HepG2 (cell line): Measurements from ENCODE around the gene TPD52L2. TPM values are rescaled to one million over a fixed set of nuclear protein-coding genes. Genes with fewer than 3 reads are reported as not detected.
A peak's percentile ranks its signal among the peaks of the same experiment; 100 is the strongest.

Experiments used
- BRCA1 ChIP-seq: sonication (generic); formaldehyde crosslinking; IDR thresholded peaks from 2 replicates; pipeline ENCODE4 v1.4.0; 2020; ENCODE audit warnings: missing genetic modification reagents
- CBX5 ChIP-seq: sonication (generic); formaldehyde crosslinking; IDR thresholded peaks from 2 replicates; pipeline ENCODE4 v1.4.0; 2020; ENCODE audit warnings: missing genetic modification reagents, borderline replicate concordance
- CEBPB ChIP-seq: IDR thresholded peaks from 2 replicates; pipeline ENCODE4 v1.6.1; 2011; ENCODE audit warnings: low read depth, low read length, improper control_type of control experiment, borderline replicate concordance
- FOXC1 ChIP-seq: sonication (generic); formaldehyde crosslinking; IDR thresholded peaks from 2 replicates; pipeline ENCODE4 v1.8.0; 2022; ENCODE audit warnings: mild to moderate bottlenecking, missing genetic modification reagents, borderline replicate concordance
- HDAC1 ChIP-seq: sonication (generic); formaldehyde crosslinking; IDR thresholded peaks from 2 replicates; pipeline ENCODE4 v1.5.1; 2020; ENCODE audit warnings: mild to moderate bottlenecking, missing genetic modification reagents
- HMGA1 ChIP-seq: sonication (generic); formaldehyde crosslinking; conservative IDR thresholded peaks from 2 replicates; pipeline ENCODE4 v1.4.0; 2020; ENCODE audit warnings: missing genetic modification reagents
- HOXA5 ChIP-seq: sonication (generic); formaldehyde crosslinking; IDR thresholded peaks from 2 replicates; pipeline ENCODE4 v1.4.0; 2020; ENCODE audit warnings: missing genetic modification reagents
- MTF2 ChIP-seq: sonication (generic); formaldehyde crosslinking; IDR thresholded peaks from 2 replicates; pipeline ENCODE4 v1.5.0; 2020; ENCODE audit warnings: missing genetic modification reagents, borderline replicate concordance
- MXD4 ChIP-seq: IDR thresholded peaks from 2 replicates; pipeline ENCODE4 v1.6.1; 2016; ENCODE audit warnings: mild to moderate bottlenecking, missing biosample characterization, missing genetic modification reagents
- NKX3-1 ChIP-seq: sonication (generic); formaldehyde crosslinking; IDR thresholded peaks from 2 replicates; pipeline ENCODE4 v1.5.0; 2020; ENCODE audit warnings: missing genetic modification reagents
- NPAS2 ChIP-seq: sonication (generic); formaldehyde crosslinking; IDR thresholded peaks from 2 replicates; pipeline ENCODE4 v1.8.0; 2022; ENCODE audit warnings: mild to moderate bottlenecking, missing genetic modification reagents, borderline replicate concordance
- PPARG ChIP-seq: conservative IDR thresholded peaks from 2 replicates; pipeline ENCODE4 v1.6.1; 2016; ENCODE audit warnings: missing biosample characterization, missing genetic modification reagents
- SNAI1 ChIP-seq: sonication (generic); formaldehyde crosslinking; IDR thresholded peaks from 2 replicates; pipeline ENCODE4 v1.5.0; 2020; ENCODE audit warnings: mild to moderate bottlenecking, missing genetic modification reagents, borderline replicate concordance
- STAG1 ChIP-seq: sonication (generic); formaldehyde crosslinking; IDR thresholded peaks from 2 replicates; pipeline ENCODE4 v1.4.0; 2020; ENCODE audit warnings: missing genetic modification reagents
- ZNF124 ChIP-seq: sonication (generic); formaldehyde crosslinking; IDR thresholded peaks from 2 replicates; pipeline ENCODE4 v1.4.0; 2020; ENCODE audit warnings: missing genetic modification reagents
- ZNF317 ChIP-seq: sonication (generic); formaldehyde crosslinking; IDR thresholded peaks from 2 replicates; pipeline ENCODE4 v1.5.0; 2020; ENCODE audit warnings: mild to moderate bottlenecking, missing genetic modification reagents
- ZNF543 ChIP-seq: sonication (generic); formaldehyde crosslinking; IDR thresholded peaks from 2 replicates; pipeline ENCODE4 v1.4.0; 2020; ENCODE audit warnings: mild to moderate bottlenecking, missing genetic modification reagents
- ZNF589 ChIP-seq: sonication (generic); formaldehyde crosslinking; conservative IDR thresholded peaks from 2 replicates; pipeline ENCODE4 v1.8.0; 2022; ENCODE audit warnings: mild to moderate bottlenecking, moderate library complexity, missing genetic modification reagents
- ZNF678 ChIP-seq: sonication (generic); formaldehyde crosslinking; IDR thresholded peaks from 2 replicates; pipeline ENCODE4 v1.4.0; 2020; ENCODE audit warnings: mild to moderate bottlenecking, missing genetic modification reagents
- ZNF7 ChIP-seq: IDR thresholded peaks from 2 replicates; pipeline ENCODE4 v1.6.1; 2016; ENCODE audit warnings: missing biosample characterization, missing genetic modification reagents
- ZNF724P ChIP-seq: sonication (generic); formaldehyde crosslinking; IDR thresholded peaks from 2 replicates; pipeline ENCODE4 v1.8.0; 2022; ENCODE audit warnings: missing genetic modification reagents, borderline replicate concordance
- ZNF766 ChIP-seq: sonication (generic); formaldehyde crosslinking; IDR thresholded peaks from 2 replicates; pipeline ENCODE4 v1.5.0; 2020; ENCODE audit warnings: missing genetic modification reagents, borderline replicate concordance
- polyA plus RNA-seq, 8 experiments: library from polyadenylated mRNA; depleted of rRNA in 3 of 8; stranded (reverse) in 7 of 8; unstranded in 1 of 8; fragments of >200 nt; fragmentation: Illumina TruSeq in 4 of 8; extraction: Trizol in 4 of 8; gene quantifications; 2 replicates each; pipeline versions ENCODE4 v1.2.1 to v1.2.3, GENCODE V29; 2011 to 2016; ENCODE audit warnings: low read depth in 4 of 8, missing spikeins in 1 of 8, mixed read lengths in 1 of 8; ENCODE audit not compliant: insufficient read depth in 1 of 8
- total RNA-seq, 5 experiments: library from RNA; depleted of rRNA; stranded (reverse); fragments of >200 nt; fragmentation: Illumina TruSeq; extraction: Trizol; gene quantifications; 2 replicates each; pipeline ENCODE4 v1.2.3, GENCODE V29; 2016; ENCODE audit warnings: low read depth in 1 of 5
- TF ChIP-seq, protein P1 (sequence below): sonication (generic); formaldehyde crosslinking; IDR thresholded peaks from 2 replicates; pipeline ENCODE4 v1.4.0; 2020; ENCODE audit warnings: missing genetic modification reagents, borderline replicate concordance
- TF ChIP-seq, protein P2 (sequence below): sonication (generic); formaldehyde crosslinking; IDR thresholded peaks from 2 replicates; pipeline ENCODE4 v1.8.0; 2022; ENCODE audit warnings: missing genetic modification reagents, mild to moderate bottlenecking, moderate library complexity, borderline replicate concordance

Gene TPD52L2
- total and polyA plus RNA-seq, 2 of the 13 experiments (the other 11 are each of a cell fraction or from before 2014, with no cell fraction given): 156 to 184 TPM

DNA sequence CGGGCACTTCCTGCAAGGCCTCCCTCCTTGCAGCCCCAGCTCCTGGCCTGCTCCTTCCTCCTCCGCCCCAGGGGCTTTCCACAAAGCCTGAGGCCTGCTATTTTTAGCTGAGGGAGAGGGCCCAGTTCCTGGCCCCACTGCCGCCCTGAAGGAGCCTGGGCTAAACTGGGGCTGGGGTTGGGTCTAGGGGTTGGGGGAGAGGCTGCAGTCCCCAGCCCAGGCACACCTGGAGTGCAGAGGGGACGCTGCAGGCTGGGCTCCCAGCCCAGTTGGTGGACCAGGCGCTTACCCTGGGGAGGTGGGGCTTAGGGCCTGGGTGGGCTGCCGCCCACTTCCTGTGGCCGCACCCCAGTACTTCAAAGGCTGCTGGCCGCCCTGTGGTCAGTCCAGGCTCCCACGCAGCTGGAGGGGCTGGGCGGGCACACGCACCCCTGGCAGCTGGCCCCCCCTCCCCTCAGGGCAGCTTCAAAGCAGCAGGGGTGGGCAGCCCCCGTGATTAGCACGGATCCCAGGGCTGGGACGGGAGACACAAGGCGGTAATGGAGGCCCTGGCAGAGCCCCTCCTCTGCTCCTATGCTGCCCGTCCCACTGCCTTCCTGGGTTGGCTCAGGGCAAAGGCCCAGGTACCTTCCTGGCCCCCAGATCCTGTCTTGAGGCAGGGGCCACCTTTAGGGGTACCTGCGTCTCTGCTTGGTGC lies 10.9 kb upstream of the TPD52L2 start (continued):
- TF ChIP-seq ZNF7: no peak
- no peak for TF ChIP-seq SNAI1 (CRISPR knock-in tag)
- TF ChIP-seq MTF2: peak; percentile 76; the same call in 1 of the 2 replicates
- TF ChIP-seq ZNF766 (CRISPR knock-in tag): no peak; the same call in none of the 2 replicates
- TF ChIP-seq HOXA5 (CRISPR knock-in tag): no peak; the same call in 1 of the 2 replicates
- TF ChIP-seq HDAC1 (CRISPR knock-in tag): peak; percentile 78
- no peak for TF ChIP-seq HMGA1 (CRISPR knock-in tag)
- TF ChIP-seq, protein P1, sequence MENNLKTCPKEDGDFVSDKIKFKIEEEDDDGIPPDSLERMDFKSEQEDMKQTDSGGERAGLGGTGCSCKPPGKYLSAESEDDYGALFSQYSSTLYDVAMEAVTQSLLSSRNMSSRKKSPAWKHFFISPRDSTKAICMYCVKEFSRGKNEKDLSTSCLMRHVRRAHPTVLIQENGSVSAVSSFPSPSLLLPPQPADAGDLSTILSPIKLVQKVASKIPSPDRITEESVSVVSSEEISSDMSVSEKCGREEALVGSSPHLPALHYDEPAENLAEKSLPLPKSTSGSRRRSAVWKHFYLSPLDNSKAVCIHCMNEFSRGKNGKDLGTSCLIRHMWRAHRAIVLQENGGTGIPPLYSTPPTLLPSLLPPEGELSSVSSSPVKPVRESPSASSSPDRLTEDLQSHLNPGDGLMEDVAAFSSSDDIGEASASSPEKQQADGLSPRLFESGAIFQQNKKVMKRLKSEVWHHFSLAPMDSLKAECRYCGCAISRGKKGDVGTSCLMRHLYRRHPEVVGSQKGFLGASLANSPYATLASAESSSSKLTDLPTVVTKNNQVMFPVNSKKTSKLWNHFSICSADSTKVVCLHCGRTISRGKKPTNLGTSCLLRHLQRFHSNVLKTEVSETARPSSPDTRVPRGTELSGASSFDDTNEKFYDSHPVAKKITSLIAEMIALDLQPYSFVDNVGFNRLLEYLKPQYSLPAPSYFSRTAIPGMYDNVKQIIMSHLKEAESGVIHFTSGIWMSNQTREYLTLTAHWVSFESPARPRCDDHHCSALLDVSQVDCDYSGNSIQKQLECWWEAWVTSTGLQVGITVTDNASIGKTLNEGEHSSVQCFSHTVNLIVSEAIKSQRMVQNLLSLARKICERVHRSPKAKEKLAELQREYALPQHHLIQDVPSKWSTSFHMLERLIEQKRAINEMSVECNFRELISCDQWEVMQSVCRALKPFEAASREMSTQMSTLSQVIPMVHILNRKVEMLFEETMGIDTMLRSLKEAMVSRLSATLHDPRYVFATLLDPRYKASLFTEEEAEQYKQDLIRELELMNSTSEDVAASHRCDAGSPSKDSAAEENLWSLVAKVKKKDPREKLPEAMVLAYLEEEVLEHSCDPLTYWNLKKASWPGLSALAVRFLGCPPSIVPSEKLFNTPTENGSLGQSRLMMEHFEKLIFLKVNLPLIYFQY (CRISPR knock-in tag): no peak; the same call in 1 of the 2 replicates
- no peak for TF ChIP-seq MXD4
- no peak for TF ChIP-seq ZNF724P (CRISPR knock-in tag)
- TF ChIP-seq ZNF124: 0 out of 2 replicates have a peak, but pooled peaks have one; percentile 38
- TF ChIP-seq ZNF317 (CRISPR knock-in tag): no peak; the same call in 1 of the 2 replicates
- 0 out of 2 replicates have a peak, but pooled peaks have one; percentile 60 for TF ChIP-seq ZNF678 (CRISPR knock-in tag)
- TF ChIP-seq BRCA1: 0 out of 2 replicates have a peak, but pooled peaks have one; percentile 69
- TF ChIP-seq NPAS2 (CRISPR knock-in tag): no peak
- TF ChIP-seq, protein P2, sequence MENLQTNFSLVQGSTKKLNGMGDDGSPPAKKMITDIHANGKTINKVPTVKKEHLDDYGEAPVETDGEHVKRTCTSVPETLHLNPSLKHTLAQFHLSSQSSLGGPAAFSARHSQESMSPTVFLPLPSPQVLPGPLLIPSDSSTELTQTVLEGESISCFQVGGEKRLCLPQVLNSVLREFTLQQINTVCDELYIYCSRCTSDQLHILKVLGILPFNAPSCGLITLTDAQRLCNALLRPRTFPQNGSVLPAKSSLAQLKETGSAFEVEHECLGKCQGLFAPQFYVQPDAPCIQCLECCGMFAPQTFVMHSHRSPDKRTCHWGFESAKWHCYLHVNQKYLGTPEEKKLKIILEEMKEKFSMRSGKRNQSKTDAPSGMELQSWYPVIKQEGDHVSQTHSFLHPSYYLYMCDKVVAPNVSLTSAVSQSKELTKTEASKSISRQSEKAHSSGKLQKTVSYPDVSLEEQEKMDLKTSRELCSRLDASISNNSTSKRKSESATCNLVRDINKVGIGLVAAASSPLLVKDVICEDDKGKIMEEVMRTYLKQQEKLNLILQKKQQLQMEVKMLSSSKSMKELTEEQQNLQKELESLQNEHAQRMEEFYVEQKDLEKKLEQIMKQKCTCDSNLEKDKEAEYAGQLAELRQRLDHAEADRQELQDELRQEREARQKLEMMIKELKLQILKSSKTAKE (CRISPR knock-in tag): no peak
- 0 out of 2 replicates have a peak, but pooled peaks have one; percentile 11 for TF ChIP-seq PPARG (CRISPR knock-in tag)
- TF ChIP-seq CBX5 (CRISPR knock-in tag): 0 out of 2 replicates have a peak, but pooled peaks have one; percentile 14
- no peak for TF ChIP-seq ZNF589 (CRISPR knock-in tag)
- TF ChIP-seq CEBPB: no peak
- peak; percentile 10; the same call in 1 of the 2 replicates for TF ChIP-seq STAG1 (CRISPR knock-in tag)
- TF ChIP-seq ZNF543: no peak
- no peak; the same call in 1 of the 2 replicates for TF ChIP-seq FOXC1 (CRISPR knock-in tag)
- peak; percentile 60; the same call in 1 of the 2 replicates for TF ChIP-seq NKX3-1
